ENCODE data around the gene EIF4G2.
A peak's percentile ranks its signal among the peaks of the same experiment; 100 is the strongest.

The EIF4G2 gene

GRCh38 chr11:10784232-10785145, 24.2 kb downstream of the EIF4G2 start:
- no peak for TF ChIP-seq CTCF (IDR thresholded peaks at IDR 0.05)
- Histone ChIP-seq H3K27ac (no peak overlapping the region), H3K4me3 (no peak overlapping the region)
- DNase-seq (ENCODE audit: low spot score): no peak

- Histone ChIP-seq H3K27ac (no peak overlapping the region), H3K4me3 (no peak overlapping the region)
- no peak for TF ChIP-seq CTCF (IDR thresholded peaks at IDR 0.05)
- DNase-seq (ENCODE audit: low spot score): no peak
Measured at GRCh38 chr11:10780040-10780439, 28.7 kb downstream of the EIF4G2 start.

DNA sequence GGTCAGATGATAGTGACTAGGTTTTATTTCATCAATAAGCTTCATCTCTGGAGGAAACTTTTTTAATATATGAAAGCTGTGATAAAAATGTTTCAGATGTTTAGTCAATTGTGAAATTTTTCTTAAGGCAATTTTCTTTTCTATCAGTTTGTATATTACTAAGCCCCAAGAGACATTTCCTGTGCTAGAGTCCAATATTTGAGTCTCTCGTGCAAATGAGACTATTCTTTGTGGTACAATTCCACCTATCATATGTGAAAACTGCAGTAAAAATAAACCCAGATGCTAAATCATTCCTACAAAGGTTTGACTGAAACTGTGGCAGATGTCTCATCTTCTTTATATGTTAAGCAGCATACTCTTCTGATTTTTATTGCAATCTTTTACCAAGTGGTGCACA, 29.6 kb downstream of the EIF4G2 start:
- no peak for DNase-seq (ENCODE audit: low spot score)
- Histone ChIP-seq H3K27ac (no peak overlapping the region), H3K4me3 (no peak overlapping the region)
- TF ChIP-seq CTCF (IDR thresholded peaks at IDR 0.05): no peak

DNA sequence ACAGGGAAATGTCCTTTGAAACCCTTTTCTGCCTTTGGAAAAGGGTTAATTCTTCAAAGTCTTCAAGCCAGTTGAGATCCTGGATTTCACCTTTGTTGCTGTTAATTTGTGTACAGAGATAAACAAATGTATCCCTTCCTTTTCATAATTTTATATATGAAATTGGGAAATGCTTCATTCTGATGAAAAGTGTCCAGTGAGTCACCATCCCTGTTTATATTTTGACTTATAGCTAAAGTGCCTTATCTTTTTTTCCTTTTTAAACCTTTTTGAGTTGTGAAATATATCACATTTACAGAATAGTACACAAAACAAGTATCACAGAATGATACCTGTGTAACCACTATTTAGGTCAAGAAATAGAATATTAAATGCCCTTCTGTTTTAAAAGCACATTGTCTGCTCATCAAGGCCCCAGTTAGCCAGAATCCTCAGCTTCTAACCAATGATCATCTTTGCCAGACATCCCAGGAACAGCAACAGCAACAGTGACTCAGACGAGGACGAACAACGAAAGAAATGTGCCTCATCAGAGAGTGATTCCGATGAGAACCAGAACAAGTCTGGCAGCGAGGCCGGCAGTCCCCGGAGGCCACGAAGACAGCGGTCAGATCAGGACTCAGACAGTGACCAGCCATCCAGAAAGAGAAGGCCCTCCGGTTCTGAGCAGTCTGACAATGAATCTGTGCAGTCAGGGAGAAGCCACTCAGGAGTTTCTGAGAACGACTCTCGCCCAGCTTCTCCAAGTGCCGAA, 30.3 kb downstream of the EIF4G2 start:
- DNase-seq (ENCODE audit: low spot score): no peak
- H3K27ac ChIP-seq: peak overlapping the region in 1 of 2 donors; percentile 60
- TF ChIP-seq CTCF (IDR thresholded peaks at IDR 0.05): no peak
- H3K4me3 ChIP-seq: no peak overlapping the region

GRCh38 chr11:10777806-10778205, 30.9 kb downstream of the EIF4G2 start:
- H3K4me3 ChIP-seq: no peak overlapping the region
- DNase-seq (ENCODE audit: low spot score): no peak
- no peak for TF ChIP-seq CTCF (IDR thresholded peaks at IDR 0.05)
- H3K27ac ChIP-seq: peak overlapping the region in 1 of 2 donors; percentile 60

GRCh38 chr11:10777393-10777793, 31.3 kb downstream of the EIF4G2 start:
- TF ChIP-seq CTCF (IDR thresholded peaks at IDR 0.05): no peak
- no peak for DNase-seq (ENCODE audit: low spot score)
- H3K4me3 ChIP-seq: no peak overlapping the region
- H3K27ac ChIP-seq: peak overlapping the region in 1 of 2 donors; percentile 60
